ENCODE data around the gene DAPK1.

- TF ChIP-seq POLR2A (IDR thresholded peaks at IDR 0.05) = no peak
- TF ChIP-seq, protein P1, sequence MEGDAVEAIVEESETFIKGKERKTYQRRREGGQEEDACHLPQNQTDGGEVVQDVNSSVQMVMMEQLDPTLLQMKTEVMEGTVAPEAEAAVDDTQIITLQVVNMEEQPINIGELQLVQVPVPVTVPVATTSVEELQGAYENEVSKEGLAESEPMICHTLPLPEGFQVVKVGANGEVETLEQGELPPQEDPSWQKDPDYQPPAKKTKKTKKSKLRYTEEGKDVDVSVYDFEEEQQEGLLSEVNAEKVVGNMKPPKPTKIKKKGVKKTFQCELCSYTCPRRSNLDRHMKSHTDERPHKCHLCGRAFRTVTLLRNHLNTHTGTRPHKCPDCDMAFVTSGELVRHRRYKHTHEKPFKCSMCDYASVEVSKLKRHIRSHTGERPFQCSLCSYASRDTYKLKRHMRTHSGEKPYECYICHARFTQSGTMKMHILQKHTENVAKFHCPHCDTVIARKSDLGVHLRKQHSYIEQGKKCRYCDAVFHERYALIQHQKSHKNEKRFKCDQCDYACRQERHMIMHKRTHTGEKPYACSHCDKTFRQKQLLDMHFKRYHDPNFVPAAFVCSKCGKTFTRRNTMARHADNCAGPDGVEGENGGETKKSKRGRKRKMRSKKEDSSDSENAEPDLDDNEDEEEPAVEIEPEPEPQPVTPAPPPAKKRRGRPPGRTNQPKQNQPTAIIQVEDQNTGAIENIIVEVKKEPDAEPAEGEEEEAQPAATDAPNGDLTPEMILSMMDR (IDR thresholded peaks at IDR 0.05) = no peak
Measured at GRCh38 chr9:87635656-87636501, 138.2 kb downstream of the DAPK1 start.
